ENCODE data around the gene GOLGA6D.
"Not testable (repeated sequence)": the region's sequence is repeated elsewhere in the genome, so short reads cannot be mapped to it uniquely, and the experiment has no call there.

Gene GOLGA6D

GRCh38 chr15:75282572-75282971 is at the start of gene GOLGA6D:
Gene GOLGA6D (plus strand): TSS chr15:75282835. CDS start chr15:75282876, 41 bp downstream.
- not testable (repeated sequence) for H3K4me3 ChIP-seq (ENCODE audit: low read depth, low read length); DNase-seq (ENCODE audit: low read depth)

- DNase-seq (ENCODE audit: low read depth): no peak
These were observed 49.0 kb upstream of the GOLGA6D start for GRCh38 chr15:75233504-75234190.

GRCh38 chr15:75234191-75234810 is 48.3 kb upstream of the GOLGA6D start:
- DNase-seq (ENCODE audit: low read depth): no peak
- TF ChIP-seq CTCF (IDR thresholded peaks at IDR 0.05; ENCODE audit: control insufficient read depth, extremely low read depth, insufficient read depth): no peak
- no peak overlapping the region for H3K4me3 ChIP-seq (ENCODE audit: low read depth, low read length)

More at GRCh38 chr15:75233504-75234190, 49.0 kb upstream of the GOLGA6D start:
- TF ChIP-seq CTCF (IDR thresholded peaks at IDR 0.05; ENCODE audit: control insufficient read depth, extremely low read depth, insufficient read depth): no peak
- no peak overlapping the region for H3K4me3 ChIP-seq (ENCODE audit: low read depth, low read length)

- TF ChIP-seq CTCF (IDR thresholded peaks at IDR 0.05; ENCODE audit: control insufficient read depth, extremely low read depth, insufficient read depth): no peak
- no peak for DNase-seq (ENCODE audit: low read depth)
- H3K4me3 ChIP-seq (ENCODE audit: low read depth, low read length): no peak overlapping the region
These were observed 47.5 kb upstream of the GOLGA6D start for GRCh38 chr15:75235051-75235673.

GRCh38 chr15:75235760-75236729 is 46.6 kb upstream of the GOLGA6D start:
- TF ChIP-seq CTCF (IDR thresholded peaks at IDR 0.05; ENCODE audit: control insufficient read depth, extremely low read depth, insufficient read depth): no peak
- H3K4me3 ChIP-seq (ENCODE audit: low read depth, low read length): no peak overlapping the region
- DNase-seq (ENCODE audit: low read depth): no peak

GRCh38 chr15:75237316-75237982 is 45.2 kb upstream of the GOLGA6D start:
- no peak for TF ChIP-seq CTCF (IDR thresholded peaks at IDR 0.05; ENCODE audit: control insufficient read depth, extremely low read depth, insufficient read depth)
- no peak for DNase-seq (ENCODE audit: low read depth)
- no peak overlapping the region for H3K4me3 ChIP-seq (ENCODE audit: low read depth, low read length)

Data from LNCaP clone FGC (cell line).